HepG2 (cell line): ENCODE measurements around the gene GMPR. TPM values are rescaled to one million over a fixed set of nuclear protein-coding genes. Genes with fewer than 3 reads are reported as not detected.
A peak's percentile ranks its signal among the peaks of the same experiment; 100 is the strongest.

Experiments
- ATAC-seq: fragments of 200-7000 bp; cut with Tn5 transposase; 3 replicates; pipeline ENCODE4 v1.9.1; 2020; ENCODE audit warnings: mild to moderate bottlenecking, moderate library complexity
- BruUV-seq: library from RNA; stranded (reverse); fragments of 400-500 nt; replicated peaks from 2 replicates; lab custom pipeline; 2021; lab: Mats Ljungman, UMichigan
- CTCF ChIA-PET: fragments of 300-600 bp; formaldehyde crosslinking; extraction: SDS; loops from one replicate; lab custom pipeline; 2021; ENCODE audit warnings: low total read pairs, inconsistent platforms, low intra/inter-chr PET ratio; lab: Yijun Ruan, JAX
- POLR2A ChIA-PET: fragments of 350-600 bp; sonication (Branson Sonifier 250); formaldehyde crosslinking; loops from one replicate; lab custom pipeline; 2020; ENCODE audit warnings: antibody characterized with exemption, inconsistent platforms; lab: Yijun Ruan, JAX
- DNase-seq: peaks from one replicate; pipeline ENCODE4 v3.0.0-alpha.2; 2015; ENCODE audit warnings: low spot score
- FAIRE-seq: peaks from 3 replicates; lab custom pipeline; 2011; peaks lifted over from hg19 to GRCh38; lab: Jason Lieb, UNC
- H2AFZ ChIP-seq: one replicate; pipeline ENCODE4 v1.6.1; 2011; ENCODE audit warnings: low read length, inconsistent platforms
- H3K27ac ChIP-seq: fragments of 300-600 bp; 3 replicates; pipeline ENCODE4 v1.8.0; 2011; ENCODE audit warnings: mixed run types, mild to moderate bottlenecking, mixed read lengths, low read length, inconsistent platforms; ENCODE audit not compliant: insufficient read depth; ENCODE audit errors: extremely low read length
- H3K27me3 ChIP-seq, 2 experiments: fragments of 200-600 bp in 1 of 2; 2 replicates in 1 of 2; 3 replicates in 1 of 2; pipeline versions ENCODE4 v1.6.0 to v1.8.0; 2011; ENCODE audit warnings: low read length in 2 of 2, mild to moderate bottlenecking in 2 of 2, moderate library complexity in 2 of 2, inconsistent platforms in 1 of 2; ENCODE audit not compliant: insufficient read depth in 2 of 2, control insufficient read depth in 1 of 2
- H3K36me3 ChIP-seq, 2 experiments: fragments of 200-600 bp in 1 of 2; replicated peaks in 1 of 2; 2 replicates in 1 of 2; 3 replicates in 1 of 2; pipeline versions ENCODE4 v1.5.1 to v1.8.0; 2011; ENCODE audit warnings: low read length in 2 of 2, inconsistent platforms in 1 of 2; ENCODE audit not compliant: insufficient read depth in 2 of 2, control insufficient read depth in 1 of 2
- H3K4me1 ChIP-seq: 2 replicates; pipeline ENCODE4 v1.5.1; 2012; ENCODE audit warnings: low read length, inconsistent platforms; ENCODE audit not compliant: insufficient read depth
- H3K4me2 ChIP-seq: 2 replicates; pipeline ENCODE4 v1.6.0; 2011; ENCODE audit warnings: low read depth, low read length, inconsistent platforms
- H3K4me3 ChIP-seq, 3 experiments: fragments of 200-600 bp in 1 of 3; sonication (generic), shearing (Covaris generic) in 1 of 3; replicated peaks in 1 of 3; 2 replicates each; pipeline ENCODE4 v1.5.1; 2011 to 2016; ENCODE audit warnings: low read length in 3 of 3, inconsistent platforms in 2 of 3, low read depth in 2 of 3, mild to moderate bottlenecking in 2 of 3, control low read depth in 1 of 3, mixed read lengths in 1 of 3; ENCODE audit not compliant: insufficient read depth in 1 of 3
- H3K79me2 ChIP-seq: one replicate; pipeline ENCODE4 v1.6.1; 2011; ENCODE audit warnings: low read length, inconsistent platforms; ENCODE audit not compliant: insufficient read depth
- H3K9ac ChIP-seq: 2 replicates; pipeline ENCODE4 v1.6.0; 2011; ENCODE audit warnings: mild to moderate bottlenecking, low read depth, low read length, inconsistent platforms; ENCODE audit not compliant: insufficient read depth
- H3K9me3 ChIP-seq: 2 replicates; pipeline ENCODE4 v1.5.1; 2012; ENCODE audit warnings: mild to moderate bottlenecking, low read length
- H4K20me1 ChIP-seq: 2 replicates; pipeline ENCODE4 v1.6.0; 2011; ENCODE audit warnings: inconsistent platforms, mild to moderate bottlenecking, low read length, moderate library complexity; ENCODE audit not compliant: insufficient read depth
- GATAD2A ChIP-seq: IDR thresholded peaks from 2 replicates; pipeline ENCODE4 v1.6.1; 2016
- KLF16 ChIP-seq, 2 experiments: sonication (generic) in 1 of 2; formaldehyde crosslinking in 1 of 2; IDR thresholded peaks; 2 replicates each; pipeline versions ENCODE4 v1.6.1 to v1.8.0; 2016 to 2023; ENCODE audit warnings: missing genetic modification reagents in 2 of 2, missing compliant biosample characterization in 1 of 2
- PHF21A ChIP-seq: sonication (generic); formaldehyde crosslinking; IDR thresholded peaks from 2 replicates; pipeline ENCODE4 v1.5.0; 2020; ENCODE audit warnings: mild to moderate bottlenecking, missing genetic modification reagents
- SMC3 ChIP-seq: IDR thresholded peaks from 2 replicates; pipeline ENCODE4 v1.6.1; 2011; ENCODE audit warnings: low read length, improper control_type of control experiment
- SRF ChIP-seq: IDR thresholded peaks from 2 replicates; pipeline ENCODE4 v1.6.1; 2011; ENCODE audit warnings: mild to moderate bottlenecking, low read depth, low read length, moderate library complexity
- SRSF9 ChIP-seq: fragments of 200-400 bp; formaldehyde crosslinking; IDR thresholded peaks from 2 replicates; pipeline ENCODE4 v1.6.1; 2018; ENCODE audit warnings: borderline replicate concordance, mild to moderate bottlenecking, low read depth, low read length; ENCODE audit not compliant: insufficient read depth, poor library complexity, severe bottlenecking
- STAG1 ChIP-seq: sonication (generic); formaldehyde crosslinking; IDR thresholded peaks from 2 replicates; pipeline ENCODE4 v1.4.0; 2020; ENCODE audit warnings: missing genetic modification reagents
- TCF7 ChIP-seq: sonication (generic); IDR thresholded peaks from 2 replicates; pipeline ENCODE4 v1.6.1; 2016; ENCODE audit warnings: antibody characterized with exemption, low read depth
- XRCC5 ChIP-seq: fragments of 200-400 bp; formaldehyde crosslinking; optimal IDR thresholded peaks from 2 replicates; pipeline ENCODE3; 2017; ENCODE audit warnings: mild to moderate bottlenecking, low read length
- ZNF331 ChIP-seq: sonication (generic); formaldehyde crosslinking; IDR thresholded peaks from 2 replicates; pipeline ENCODE4 v1.4.0; 2020; ENCODE audit warnings: missing genetic modification reagents
- ZNF350 ChIP-seq: sonication (generic); formaldehyde crosslinking; IDR thresholded peaks from 2 replicates; pipeline ENCODE4 v1.4.0; 2020; ENCODE audit warnings: mild to moderate bottlenecking, low read depth, missing genetic modification reagents, borderline replicate concordance
- ZNF879 ChIP-seq: sonication (generic); formaldehyde crosslinking; IDR thresholded peaks from 2 replicates; pipeline ENCODE4 v1.8.1; 2023; ENCODE audit warnings: missing genetic modification reagents
- WGBS: methylation state at CpG from one replicate; pipeline ENCODE4 v1.1.6; 2017; ENCODE audit warnings: low lambda C conversion rate; 5-methylcytosine and 5-hydroxymethylcytosine counted together
- in situ Hi-C: cut with HindIII; loops from 2 replicates; pipeline ENCODE4 v1.10.0; 2017; ENCODE audit warnings: low pct_unique_long_range_greater_than_20kb; ENCODE audit not compliant: extremely low pct_ligation_motif_present
- intact Hi-C: fragments of 100-400 bp; cut with micrococcal nuclease; formaldehyde crosslinking; loops from one replicate; pipeline ENCODE4 v1.10.0; 2022; ENCODE audit not compliant: unreplicated experiment
- polyA plus RNA-seq, 8 experiments: library from polyadenylated mRNA; depleted of rRNA in 3 of 8; stranded (reverse) in 7 of 8; unstranded in 1 of 8; fragments of >200 nt; fragmentation: Illumina TruSeq in 4 of 8; extraction: Trizol in 4 of 8; gene quantifications; 2 replicates each; pipeline versions ENCODE4 v1.2.1 to v1.2.3, GENCODE V29; 2011 to 2016; ENCODE audit warnings: low read depth in 4 of 8, missing spikeins in 1 of 8, mixed read lengths in 1 of 8; ENCODE audit not compliant: insufficient read depth in 1 of 8
- total RNA-seq, 5 experiments: library from RNA; depleted of rRNA; stranded (reverse); fragments of >200 nt; fragmentation: Illumina TruSeq; extraction: Trizol; gene quantifications; 2 replicates each; pipeline ENCODE4 v1.2.3, GENCODE V29; 2016; ENCODE audit warnings: low read depth in 1 of 5
- TF ChIP-seq, protein P1 (sequence below): sonication (generic); formaldehyde crosslinking; IDR thresholded peaks from 2 replicates; pipeline ENCODE4 v1.5.0; 2020; ENCODE audit warnings: mild to moderate bottlenecking, missing genetic modification reagents, moderate library complexity
- TF ChIP-seq, protein P2 (sequence below): IDR thresholded peaks from 2 replicates; pipeline ENCODE4 v1.6.1; 2016; ENCODE audit warnings: missing genetic modification reagents, missing compliant biosample characterization
- TF ChIP-seq, protein P3 (sequence below): sonication (generic); formaldehyde crosslinking; IDR thresholded peaks from 2 replicates; pipeline ENCODE4 v1.4.0; 2020; ENCODE audit warnings: missing genetic modification reagents
- TF ChIP-seq, protein P4 (sequence below): IDR thresholded peaks from 2 replicates; pipeline ENCODE4 v1.4.0; 2020; ENCODE audit warnings: mild to moderate bottlenecking, missing genetic modification reagents

The GMPR gene
- total and polyA plus RNA-seq, 2 of the 13 experiments (the other 11 are each of a cell fraction or from before 2014, with no cell fraction given) = not detected

DNA sequence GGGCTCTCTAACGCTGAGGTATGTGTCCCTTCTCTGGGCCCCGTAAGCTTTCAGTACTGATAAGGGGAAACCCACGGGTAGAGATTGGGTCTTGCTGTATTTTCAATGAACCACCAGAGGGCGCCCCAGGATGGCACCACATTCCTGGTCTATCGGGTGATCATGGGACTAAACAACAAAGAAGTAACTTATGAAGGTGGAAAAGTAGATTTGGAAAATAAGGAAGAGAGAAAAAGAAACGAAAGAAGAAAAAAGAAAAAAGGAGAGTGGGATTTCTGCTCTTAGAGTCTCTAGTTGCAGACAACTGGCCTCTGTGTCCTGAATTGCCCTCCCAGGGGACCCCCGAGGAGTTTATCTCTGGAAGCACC lies 93.8 kb downstream of the GMPR start:
- peaks cover 6 to 8% of the 10 kb centered on the region in 2 experiments; a peak in 4 of 5 replicates for H3K36me3 ChIP-seq
- in situ Hi-C loops = loop anchor here (5.0 to 25.0 kb wide), 2 partner anchors 430 to 630 kb away; partner anchors contain the start of gene ATXN1
- no peak overlapping the region for H3K9ac ChIP-seq
- peaks cover 7% of the 10 kb centered on the region for H3K4me1 ChIP-seq
- DNase-seq (peak; percentile 78), FAIRE-seq (peak; percentile 91), ATAC-seq (peak; percentile 94)
- H3K27me3 ChIP-seq = no peaks in the 10 kb centered on the region
- H3K79me2 ChIP-seq = no peaks in the 10 kb centered on the region
- intact Hi-C loops = loop anchor here (1.0 to 10.0 kb wide), 6 partner anchors 77 to 754 kb away; partner anchors contain the start of gene ATXN1
- H3K27ac ChIP-seq = no peak overlapping the region
- POLR2A ChIA-PET = interaction anchor here (1.0 kb wide), 1 partner anchor 431 kb away, joined by 4 read pairs; no protein-coding TSS in a partner anchor
- H3K4me2 ChIP-seq = peak overlapping the region; percentile 33; the same call in 1 of the 2 replicates
- no peak overlapping the region for H3K4me3 ChIP-seq
- H2AFZ ChIP-seq = no peak overlapping the region
- WGBS = 15% methylated on average over 7 of the region's 7 CpGs
- H3K9me3 ChIP-seq = no peaks in the 10 kb centered on the region
- CTCF ChIA-PET = interaction anchor here (0.9 to 1.8 kb wide), 4 partner anchors 46 to 632 kb away, joined by 4 to 10 read pairs (median 7); no protein-coding TSS in a partner anchor
- BruUV-seq = no TSS peak
- H4K20me1 ChIP-seq = peaks cover 7% of the 10 kb centered on the region; the same call in 1 of the 2 replicates
- TF ChIP-seq, protein P1, sequence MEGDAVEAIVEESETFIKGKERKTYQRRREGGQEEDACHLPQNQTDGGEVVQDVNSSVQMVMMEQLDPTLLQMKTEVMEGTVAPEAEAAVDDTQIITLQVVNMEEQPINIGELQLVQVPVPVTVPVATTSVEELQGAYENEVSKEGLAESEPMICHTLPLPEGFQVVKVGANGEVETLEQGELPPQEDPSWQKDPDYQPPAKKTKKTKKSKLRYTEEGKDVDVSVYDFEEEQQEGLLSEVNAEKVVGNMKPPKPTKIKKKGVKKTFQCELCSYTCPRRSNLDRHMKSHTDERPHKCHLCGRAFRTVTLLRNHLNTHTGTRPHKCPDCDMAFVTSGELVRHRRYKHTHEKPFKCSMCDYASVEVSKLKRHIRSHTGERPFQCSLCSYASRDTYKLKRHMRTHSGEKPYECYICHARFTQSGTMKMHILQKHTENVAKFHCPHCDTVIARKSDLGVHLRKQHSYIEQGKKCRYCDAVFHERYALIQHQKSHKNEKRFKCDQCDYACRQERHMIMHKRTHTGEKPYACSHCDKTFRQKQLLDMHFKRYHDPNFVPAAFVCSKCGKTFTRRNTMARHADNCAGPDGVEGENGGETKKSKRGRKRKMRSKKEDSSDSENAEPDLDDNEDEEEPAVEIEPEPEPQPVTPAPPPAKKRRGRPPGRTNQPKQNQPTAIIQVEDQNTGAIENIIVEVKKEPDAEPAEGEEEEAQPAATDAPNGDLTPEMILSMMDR = peak; percentile 91
- 0 out of 2 replicates have a peak, but pooled peaks have one; percentile 28 for TF ChIP-seq ZNF350 (CRISPR knock-in tag)
- peak; percentile 82 for TF ChIP-seq XRCC5
- TF ChIP-seq KLF16 (CRISPR knock-in tag; IDR thresholded peaks at IDR 0.05) = 0 out of 4 replicates have a peak, but pooled peaks of 1 of the 2 experiments have one; percentile 11
- TF ChIP-seq GATAD2A (CRISPR knock-in tag) = 0 out of 2 replicates have a peak, but pooled peaks have one; percentile 8
- no peak for TF ChIP-seq SRSF9
- TF ChIP-seq, protein P2, sequence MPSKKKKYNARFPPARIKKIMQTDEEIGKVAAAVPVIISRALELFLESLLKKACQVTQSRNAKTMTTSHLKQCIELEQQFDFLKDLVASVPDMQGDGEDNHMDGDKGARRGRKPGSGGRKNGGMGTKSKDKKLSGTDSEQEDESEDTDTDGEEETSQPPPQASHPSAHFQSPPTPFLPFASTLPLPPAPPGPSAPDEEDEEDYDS = 0 out of 2 replicates have a peak, but pooled peaks have one; percentile 17
- TF ChIP-seq TCF7 = no peak
- TF ChIP-seq SMC3 = peak; percentile 90
- TF ChIP-seq ZNF331 (CRISPR knock-in tag) = no peak
- TF ChIP-seq, protein P3, sequence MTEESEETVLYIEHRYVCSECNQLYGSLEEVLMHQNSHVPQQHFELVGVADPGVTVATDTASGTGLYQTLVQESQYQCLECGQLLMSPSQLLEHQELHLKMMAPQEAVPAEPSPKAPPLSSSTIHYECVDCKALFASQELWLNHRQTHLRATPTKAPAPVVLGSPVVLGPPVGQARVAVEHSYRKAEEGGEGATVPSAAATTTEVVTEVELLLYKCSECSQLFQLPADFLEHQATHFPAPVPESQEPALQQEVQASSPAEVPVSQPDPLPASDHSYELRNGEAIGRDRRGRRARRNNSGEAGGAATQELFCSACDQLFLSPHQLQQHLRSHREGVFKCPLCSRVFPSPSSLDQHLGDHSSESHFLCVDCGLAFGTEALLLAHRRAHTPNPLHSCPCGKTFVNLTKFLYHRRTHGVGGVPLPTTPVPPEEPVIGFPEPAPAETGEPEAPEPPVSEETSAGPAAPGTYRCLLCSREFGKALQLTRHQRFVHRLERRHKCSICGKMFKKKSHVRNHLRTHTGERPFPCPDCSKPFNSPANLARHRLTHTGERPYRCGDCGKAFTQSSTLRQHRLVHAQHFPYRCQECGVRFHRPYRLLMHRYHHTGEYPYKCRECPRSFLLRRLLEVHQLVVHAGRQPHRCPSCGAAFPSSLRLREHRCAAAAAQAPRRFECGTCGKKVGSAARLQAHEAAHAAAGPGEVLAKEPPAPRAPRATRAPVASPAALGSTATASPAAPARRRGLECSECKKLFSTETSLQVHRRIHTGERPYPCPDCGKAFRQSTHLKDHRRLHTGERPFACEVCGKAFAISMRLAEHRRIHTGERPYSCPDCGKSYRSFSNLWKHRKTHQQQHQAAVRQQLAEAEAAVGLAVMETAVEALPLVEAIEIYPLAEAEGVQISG = no peak
- TF ChIP-seq SRF = 0 out of 2 replicates have a peak, but pooled peaks have one; percentile 3
- TF ChIP-seq, protein P4, sequence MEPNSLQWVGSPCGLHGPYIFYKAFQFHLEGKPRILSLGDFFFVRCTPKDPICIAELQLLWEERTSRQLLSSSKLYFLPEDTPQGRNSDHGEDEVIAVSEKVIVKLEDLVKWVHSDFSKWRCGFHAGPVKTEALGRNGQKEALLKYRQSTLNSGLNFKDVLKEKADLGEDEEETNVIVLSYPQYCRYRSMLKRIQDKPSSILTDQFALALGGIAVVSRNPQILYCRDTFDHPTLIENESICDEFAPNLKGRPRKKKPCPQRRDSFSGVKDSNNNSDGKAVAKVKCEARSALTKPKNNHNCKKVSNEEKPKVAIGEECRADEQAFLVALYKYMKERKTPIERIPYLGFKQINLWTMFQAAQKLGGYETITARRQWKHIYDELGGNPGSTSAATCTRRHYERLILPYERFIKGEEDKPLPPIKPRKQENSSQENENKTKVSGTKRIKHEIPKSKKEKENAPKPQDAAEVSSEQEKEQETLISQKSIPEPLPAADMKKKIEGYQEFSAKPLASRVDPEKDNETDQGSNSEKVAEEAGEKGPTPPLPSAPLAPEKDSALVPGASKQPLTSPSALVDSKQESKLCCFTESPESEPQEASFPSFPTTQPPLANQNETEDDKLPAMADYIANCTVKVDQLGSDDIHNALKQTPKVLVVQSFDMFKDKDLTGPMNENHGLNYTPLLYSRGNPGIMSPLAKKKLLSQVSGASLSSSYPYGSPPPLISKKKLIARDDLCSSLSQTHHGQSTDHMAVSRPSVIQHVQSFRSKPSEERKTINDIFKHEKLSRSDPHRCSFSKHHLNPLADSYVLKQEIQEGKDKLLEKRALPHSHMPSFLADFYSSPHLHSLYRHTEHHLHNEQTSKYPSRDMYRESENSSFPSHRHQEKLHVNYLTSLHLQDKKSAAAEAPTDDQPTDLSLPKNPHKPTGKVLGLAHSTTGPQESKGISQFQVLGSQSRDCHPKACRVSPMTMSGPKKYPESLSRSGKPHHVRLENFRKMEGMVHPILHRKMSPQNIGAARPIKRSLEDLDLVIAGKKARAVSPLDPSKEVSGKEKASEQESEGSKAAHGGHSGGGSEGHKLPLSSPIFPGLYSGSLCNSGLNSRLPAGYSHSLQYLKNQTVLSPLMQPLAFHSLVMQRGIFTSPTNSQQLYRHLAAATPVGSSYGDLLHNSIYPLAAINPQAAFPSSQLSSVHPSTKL (CRISPR knock-in tag) = 0 out of 2 replicates have a peak, but pooled peaks have one; percentile 18
- 0 out of 2 replicates have a peak, but pooled peaks have one; percentile 33 for TF ChIP-seq ZNF879 (CRISPR knock-in tag)
- no peak for TF ChIP-seq PHF21A (CRISPR knock-in tag)
- peak; percentile 88 for TF ChIP-seq STAG1 (CRISPR knock-in tag)
